A673 (cell line): Measurements from ENCODE around the gene TCEA3.

Source experiments
- EZH2 ChIP-seq: fragments of 200-600 bp; sonication (generic); IDR thresholded peaks from 2 replicates; pipeline ENCODE4 v1.6.1; 2017; ENCODE audit warnings: borderline replicate concordance, low read depth, mild to moderate bottlenecking, mixed read lengths, antibody characterized with exemption, low read length; ENCODE audit not compliant: poor library complexity, severe bottlenecking
- TF ChIP-seq, protein P1 (sequence below): fragments of 300-800, 200-600 bp; sonication (generic); conservative IDR thresholded peaks from 2 replicates; pipeline ENCODE4 v1.5.1; 2017; ENCODE audit warnings: low read depth, mild to moderate bottlenecking, antibody characterized with exemption, low read length, moderate library complexity, mixed read lengths

- TF ChIP-seq, protein P1, sequence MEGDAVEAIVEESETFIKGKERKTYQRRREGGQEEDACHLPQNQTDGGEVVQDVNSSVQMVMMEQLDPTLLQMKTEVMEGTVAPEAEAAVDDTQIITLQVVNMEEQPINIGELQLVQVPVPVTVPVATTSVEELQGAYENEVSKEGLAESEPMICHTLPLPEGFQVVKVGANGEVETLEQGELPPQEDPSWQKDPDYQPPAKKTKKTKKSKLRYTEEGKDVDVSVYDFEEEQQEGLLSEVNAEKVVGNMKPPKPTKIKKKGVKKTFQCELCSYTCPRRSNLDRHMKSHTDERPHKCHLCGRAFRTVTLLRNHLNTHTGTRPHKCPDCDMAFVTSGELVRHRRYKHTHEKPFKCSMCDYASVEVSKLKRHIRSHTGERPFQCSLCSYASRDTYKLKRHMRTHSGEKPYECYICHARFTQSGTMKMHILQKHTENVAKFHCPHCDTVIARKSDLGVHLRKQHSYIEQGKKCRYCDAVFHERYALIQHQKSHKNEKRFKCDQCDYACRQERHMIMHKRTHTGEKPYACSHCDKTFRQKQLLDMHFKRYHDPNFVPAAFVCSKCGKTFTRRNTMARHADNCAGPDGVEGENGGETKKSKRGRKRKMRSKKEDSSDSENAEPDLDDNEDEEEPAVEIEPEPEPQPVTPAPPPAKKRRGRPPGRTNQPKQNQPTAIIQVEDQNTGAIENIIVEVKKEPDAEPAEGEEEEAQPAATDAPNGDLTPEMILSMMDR = no peak
- no peak for TF ChIP-seq EZH2
Measured at GRCh38 chr1:23366146-23366545, 58.4 kb downstream of the TCEA3 start.
